AG04449 (cell line): Measurements from ENCODE around the gene OR6J1.

Source experiments
- CTCF ChIA-PET: fragments of 350-600 bp; formaldehyde crosslinking; extraction: SDS; loops from one replicate; lab custom pipeline; 2021; ENCODE audit warnings: antibody characterized with exemption; lab: Yijun Ruan, JAX
- POLR2A ChIA-PET: fragments of 400-600, 350-600 bp; formaldehyde crosslinking; extraction: SDS; loops from one replicate; lab custom pipeline; 2020; ENCODE audit warnings: antibody characterized with exemption, inconsistent platforms; lab: Yijun Ruan, JAX
- DNase-seq: peaks from one replicate; pipeline ENCODE4 v3.0.0-alpha.2; 2010; ENCODE audit warnings: low read depth, low spot score
- H3K4me3 ChIP-seq: 2 replicates; pipeline ENCODE4 v1.5.1; 2011; ENCODE audit warnings: low read depth, mild to moderate bottlenecking, control low read depth, low read length
- TF ChIP-seq, protein P1 (sequence below): IDR thresholded peaks from one replicate; pipeline ENCODE4 v1.5.1; 2011; ENCODE audit warnings: mild to moderate bottlenecking, moderate library complexity, low read length, control low read depth, inconsistent platforms; ENCODE audit not compliant: insufficient read depth; ENCODE audit errors: missing control alignments

Gene OR6J1

DNA sequence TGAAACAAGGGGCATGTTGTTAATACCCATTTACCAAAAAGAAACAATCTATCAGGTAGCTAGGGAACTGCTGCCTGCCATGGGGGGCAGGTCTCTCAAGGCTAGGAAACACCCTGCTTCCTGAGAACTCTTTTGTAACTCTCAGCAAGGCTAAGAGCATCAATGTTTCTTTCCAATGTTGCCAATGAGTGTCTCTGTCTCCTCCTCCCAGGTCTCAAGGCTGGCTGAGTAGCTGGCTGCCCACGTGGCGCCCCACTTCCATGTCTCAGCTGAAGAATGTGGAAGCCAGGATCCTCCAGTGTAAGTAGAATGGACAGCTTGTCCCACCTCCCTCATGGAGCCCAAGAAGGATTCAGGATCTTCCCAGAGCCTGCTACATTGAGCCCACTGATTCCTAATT, 42.7 kb downstream of the OR6J1 start:
- DNase-seq = no peak
- ChIA-PET POLR2A (interaction anchor here (2.3 kb wide), 1 partner anchor 12 kb away, joined by 8 read pairs; the partner anchor contains the start of gene DAD1), CTCF (interaction anchor here (0.6 to 6.3 kb wide), 7 partner anchors 11 to 257 kb away, joined by 3 to 43 read pairs (median 7); partner anchors contain the start of gene DAD1)
- TF ChIP-seq, protein P1, sequence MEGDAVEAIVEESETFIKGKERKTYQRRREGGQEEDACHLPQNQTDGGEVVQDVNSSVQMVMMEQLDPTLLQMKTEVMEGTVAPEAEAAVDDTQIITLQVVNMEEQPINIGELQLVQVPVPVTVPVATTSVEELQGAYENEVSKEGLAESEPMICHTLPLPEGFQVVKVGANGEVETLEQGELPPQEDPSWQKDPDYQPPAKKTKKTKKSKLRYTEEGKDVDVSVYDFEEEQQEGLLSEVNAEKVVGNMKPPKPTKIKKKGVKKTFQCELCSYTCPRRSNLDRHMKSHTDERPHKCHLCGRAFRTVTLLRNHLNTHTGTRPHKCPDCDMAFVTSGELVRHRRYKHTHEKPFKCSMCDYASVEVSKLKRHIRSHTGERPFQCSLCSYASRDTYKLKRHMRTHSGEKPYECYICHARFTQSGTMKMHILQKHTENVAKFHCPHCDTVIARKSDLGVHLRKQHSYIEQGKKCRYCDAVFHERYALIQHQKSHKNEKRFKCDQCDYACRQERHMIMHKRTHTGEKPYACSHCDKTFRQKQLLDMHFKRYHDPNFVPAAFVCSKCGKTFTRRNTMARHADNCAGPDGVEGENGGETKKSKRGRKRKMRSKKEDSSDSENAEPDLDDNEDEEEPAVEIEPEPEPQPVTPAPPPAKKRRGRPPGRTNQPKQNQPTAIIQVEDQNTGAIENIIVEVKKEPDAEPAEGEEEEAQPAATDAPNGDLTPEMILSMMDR = no peak
- no peak overlapping the region for H3K4me3 ChIP-seq

DNA sequence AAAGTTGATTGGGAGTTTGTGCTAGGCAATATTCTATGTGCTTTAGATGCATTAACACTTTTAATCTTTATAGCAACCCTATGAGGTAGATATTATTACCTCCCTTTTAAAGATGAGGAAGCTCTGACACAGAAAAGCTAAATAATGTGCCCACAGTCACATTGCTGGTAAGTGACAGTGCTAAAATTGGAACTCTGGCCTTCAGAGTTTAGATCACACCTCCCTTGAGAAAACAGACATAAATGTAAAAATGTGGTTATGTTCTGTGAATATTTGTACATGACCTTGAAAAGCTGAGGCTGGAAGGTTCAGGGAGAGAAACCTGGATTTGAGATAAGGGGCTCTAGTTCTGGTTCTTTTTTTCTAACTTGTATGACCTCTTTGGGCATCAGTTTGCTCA, 44.1 kb downstream of the OR6J1 start:
- no peak overlapping the region for H3K4me3 ChIP-seq
- POLR2A ChIA-PET = no interaction called here
- CTCF ChIA-PET = interaction anchor here (0.8 to 6.3 kb wide), 10 partner anchors 11 to 255 kb away, joined by 3 to 43 read pairs (median 7); partner anchors contain the start of genes DAD1 and OXA1L
- TF ChIP-seq, protein P1 = no peak
- DNase-seq = no peak

- DNase-seq = no peak
- H3K4me3 ChIP-seq = peak overlapping the region; percentile 92
- ChIA-PET CTCF (interaction anchor here (0.8 to 6.3 kb wide), 21 partner anchors 9 to 273 kb away, joined by 3 to 43 read pairs (median 3); partner anchors contain the start of genes DAD1 and MRPL52), POLR2A (interaction anchor here (0.9 to 1.3 kb wide), 2 partner anchors 10 to 14 kb away, joined by 6 to 8 read pairs; partner anchors contain the start of gene DAD1)
- TF ChIP-seq, protein P1 = no peak
These were observed 44.8 kb downstream of the OR6J1 start for GRCh38 chr14:22599349-22599748.

- TF ChIP-seq, protein P1 = peak; percentile 38
- peak overlapping the region; percentile 92 for H3K4me3 ChIP-seq
- POLR2A ChIA-PET = interaction anchor here (0.9 to 1.4 kb wide), 3 partner anchors 8 to 15 kb away, joined by 3 to 8 read pairs (median 6); partner anchors contain the start of gene DAD1
- no peak for DNase-seq
- CTCF ChIA-PET = interaction anchor here (0.8 to 6.3 kb wide), 21 partner anchors 9 to 274 kb away, joined by 3 to 43 read pairs (median 3); partner anchors contain the start of genes DAD1 and MRPL52
These were observed 45.3 kb downstream of the OR6J1 start for GRCh38 chr14:22598896-22599244.

- POLR2A ChIA-PET = interaction anchor here (0.7 to 1.4 kb wide), 4 partner anchors 9 to 15 kb away, joined by 3 to 8 read pairs (median 6); partner anchors contain the start of gene DAD1
- CTCF ChIA-PET = interaction anchor here (0.8 to 6.3 kb wide), 24 partner anchors 9 to 274 kb away, joined by 3 to 43 read pairs (median 4); partner anchors contain the start of gene DAD1
- no peak for DNase-seq
- TF ChIP-seq, protein P1 = no peak
- H3K4me3 ChIP-seq = peak within 1 kb of the TSS; percentile 92
These were observed 45.9 kb downstream of the OR6J1 start, which contains the start of gene ABHD4 for GRCh38 chr14:22598099-22598895. ABHD4 (plus strand) TSS chr14:22598300; CDS start chr14:22598307, 7 bp downstream.

DNA sequence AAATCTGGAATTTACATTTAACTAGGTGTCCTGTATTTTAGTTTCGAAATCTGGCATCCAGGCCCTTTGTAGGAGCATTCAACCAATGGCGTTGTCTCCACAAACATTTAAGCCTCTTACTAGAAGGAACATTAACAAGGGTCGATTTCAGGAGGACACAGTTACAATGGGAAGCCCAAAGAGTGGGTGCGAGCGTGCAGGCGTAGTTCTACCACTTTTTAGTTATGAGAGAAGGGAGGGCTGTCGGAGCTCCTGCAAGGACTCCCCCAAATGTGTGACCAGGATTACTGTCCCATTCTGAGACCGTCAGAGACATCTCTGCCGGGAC, 46.4 kb downstream of the OR6J1 start:
- peak overlapping the region; percentile 92 for H3K4me3 ChIP-seq
- TF ChIP-seq, protein P1 = no peak
- CTCF ChIA-PET = interaction anchor here (0.8 to 6.3 kb wide), 13 partner anchors 9 to 265 kb away, joined by 3 to 43 read pairs (median 4); partner anchors contain the start of gene DAD1
- DNase-seq = no peak
- POLR2A ChIA-PET = interaction anchor here (0.5 to 1.4 kb wide), 3 partner anchors 8 to 56 kb away, joined by 3 to 6 read pairs (median 3); partner anchors contain the start of gene DAD1
